A549 (cell line): Measurements from ENCODE around the gene MRTFB. TPM values are rescaled to one million over a fixed set of nuclear protein-coding genes. Genes with fewer than 3 reads are reported as not detected.
A peak's percentile ranks its signal among the peaks of the same experiment; 100 is the strongest.
"Not testable (repeated sequence)": the region's sequence is repeated elsewhere in the genome, so short reads cannot be mapped to it uniquely, and the experiment has no call there.

Source experiments
- ATAC-seq, 2 experiments: fragments of 200-7000 bp in 1 of 2; fragments of >200 bp in 1 of 2; cut with Nextera tagmentation in 1 of 2; cut with Tn5 transposase in 1 of 2; 3 replicates each; pipeline versions ENCODE4 v1.8.0 to v1.9.1; 2018 to 2020; ENCODE audit warnings: mild to moderate bottlenecking in 1 of 2, moderate library complexity in 1 of 2
- CTCF ChIA-PET: fragments of 300-600 bp; sonication (Branson Sonifier 250); formaldehyde crosslinking; extraction: SDS; loops from one replicate; lab custom pipeline; 2021; ENCODE audit warnings: antibody characterized with exemption, inconsistent platforms; lab: Yijun Ruan, JAX
- POLR2A ChIA-PET: fragments of 350-600 bp; formaldehyde crosslinking; extraction: SDS; loops from one replicate; lab custom pipeline; 2021; ENCODE audit warnings: antibody characterized with exemption, inconsistent platforms; lab: Yijun Ruan, JAX
- DNase-seq, 2 experiments: peaks; one replicate each; pipeline versions ENCODE4 v3.0.0 to v3.0.0-alpha.2; 2011 to 2016; ENCODE audit warnings: low read depth in 1 of 2, low spot score in 1 of 2
- FAIRE-seq: peaks from 2 replicates; lab custom pipeline; 2011; peaks lifted over from hg19 to GRCh38; lab: Jason Lieb, UNC
- H3K27ac ChIP-seq, 2 experiments: fragments of >200 bp; sonication (Bioruptor Twin); formaldehyde crosslinking; 3 replicates each; pipeline ENCODE4 v1.5.1; 2016 to 2017
- H3K4me1 ChIP-seq: fragments of >200 bp; sonication (Bioruptor Twin); formaldehyde crosslinking; 3 replicates; pipeline ENCODE4 v1.6.1; 2016
- H3K4me2 ChIP-seq: fragments of >200 bp; sonication (Bioruptor Twin); formaldehyde crosslinking; 3 replicates; pipeline ENCODE4 v1.6.1; 2016
- H3K4me3 ChIP-seq: fragments of >200 bp; sonication (Bioruptor Twin); formaldehyde crosslinking; 3 replicates; pipeline ENCODE4 v1.5.1; 2016
- H3K9me3 ChIP-seq: fragments of >200 bp; sonication (Bioruptor Twin); formaldehyde crosslinking; 3 replicates; pipeline ENCODE4 v1.6.1; 2016
- BCL3 ChIP-seq: fragments of >200 bp; sonication (Bioruptor Twin); formaldehyde crosslinking; IDR thresholded peaks from 3 replicates; pipeline ENCODE4 v1.6.1; 2016
- CEBPB ChIP-seq, 2 experiments: fragments of >200 bp in 1 of 2; sonication (Bioruptor Twin) in 1 of 2; formaldehyde crosslinking in 1 of 2; IDR thresholded peaks; 2 replicates each; pipeline ENCODE4 v1.6.1; 2012 to 2016
- EHF ChIP-seq: fragments of 250-450 bp; sonication (Bioruptor Pico); IDR thresholded peaks from 2 replicates; pipeline ENCODE4 v1.5.0; 2020; ENCODE audit warnings: mild to moderate bottlenecking
- ELK1 ChIP-seq: fragments of 150-350 bp; IDR thresholded peaks from 2 replicates; pipeline ENCODE4 v1.6.1; 2014; ENCODE audit warnings: low read depth, mild to moderate bottlenecking, low read length
- EP300 ChIP-seq, 2 experiments: fragments of >200 bp; sonication (Bioruptor Twin); formaldehyde crosslinking; IDR thresholded peaks; 2 replicates in 1 of 2; 3 replicates in 1 of 2; pipeline ENCODE4 v1.6.1; 2016 to 2017
- FOSL2 ChIP-seq, 2 experiments: fragments of 450-650 bp in 1 of 2; fragments of >200 bp in 1 of 2; sonication (Bioruptor Twin) in 1 of 2; formaldehyde crosslinking; IDR thresholded peaks; 2 replicates each; pipeline versions ENCODE4 v1.5.0 to v1.6.1; 2016 to 2020; ENCODE audit warnings: mild to moderate bottlenecking in 1 of 2, moderate library complexity in 1 of 2
- HOXA7 ChIP-seq: fragments of 250-450 bp; sonication (Bioruptor Pico); IDR thresholded peaks from 2 replicates; pipeline ENCODE4 v1.5.0; 2020; ENCODE audit warnings: mild to moderate bottlenecking, moderate library complexity
- KDM5A ChIP-seq: fragments of 200-600 bp; sonication (generic); IDR thresholded peaks from 2 replicates; pipeline ENCODE4 v1.6.1; 2016; ENCODE audit warnings: antibody characterized with exemption, mild to moderate bottlenecking
- MAFK ChIP-seq: fragments of 450-650 bp; IDR thresholded peaks from 2 replicates; pipeline ENCODE4 v1.6.1; 2014; ENCODE audit not compliant: partially characterized antibody
- MAZ ChIP-seq: fragments of 150-350 bp; IDR thresholded peaks from 2 replicates; pipeline ENCODE4 v1.6.1; 2014; ENCODE audit warnings: antibody characterized with exemption, low read depth, low read length, borderline replicate concordance
- MYC ChIP-seq: IDR thresholded peaks from 2 replicates; pipeline ENCODE4 v1.6.1; 2012; ENCODE audit warnings: mild to moderate bottlenecking, inconsistent platforms, low read length, improper control_type of control experiment, borderline replicate concordance
- NR3C1 ChIP-seq: fragments of >200 bp; sonication (Bioruptor Twin); formaldehyde crosslinking; IDR thresholded peaks from 3 replicates; pipeline ENCODE4 v1.6.1; 2017
- RAD21 ChIP-seq, 2 experiments: fragments of >200 bp in 1 of 2; sonication (Bioruptor Twin) in 1 of 2; formaldehyde crosslinking in 1 of 2; IDR thresholded peaks in 1 of 2; conservative IDR thresholded peaks in 1 of 2; 2 replicates in 1 of 2; 3 replicates in 1 of 2; pipeline ENCODE4 v1.6.1; 2012 to 2018; ENCODE audit warnings: inconsistent platforms in 1 of 2
- RCOR1 ChIP-seq: fragments of 150-350 bp; IDR thresholded peaks from 2 replicates; pipeline ENCODE4 v1.6.1; 2014; ENCODE audit warnings: antibody characterized with exemption, low read length, low read depth
- TFCP2L1 ChIP-seq: fragments of 250-450 bp; sonication (Bioruptor Pico); IDR thresholded peaks from 2 replicates; pipeline ENCODE4 v1.5.0; 2021; ENCODE audit warnings: mild to moderate bottlenecking
- TP53 ChIP-seq: fragments of 250-450 bp; sonication (Bioruptor Pico); IDR thresholded peaks from 2 replicates; pipeline ENCODE4 v1.5.0; 2021; ENCODE audit warnings: mild to moderate bottlenecking, moderate library complexity
- ZSCAN20 ChIP-seq: fragments of 250-450 bp; sonication (Bioruptor Pico); IDR thresholded peaks from 2 replicates; pipeline ENCODE4 v1.8.0; 2022; ENCODE audit warnings: mild to moderate bottlenecking, moderate library complexity
- WGBS: methylation state at CpG from one replicate; pipeline ENCODE4 v1.1.6; 2017; ENCODE audit errors: missing lambda C conversion rate; 5-methylcytosine and 5-hydroxymethylcytosine counted together
- polyA plus RNA-seq, 4 experiments: library from polyadenylated mRNA; depleted of rRNA in 3 of 4; stranded (reverse); fragments of >200 nt; fragmentation: RNase III in 1 of 4; extraction: RNeasy Plus Mini Kit Qiagen cat#74134 plus additional on column Dnase treatment in 1 of 4; gene quantifications; 2 replicates in 3 of 4; 3 replicates in 1 of 4; pipeline ENCODE4 v1.2.3, GENCODE V29; 2011 to 2017
- TF ChIP-seq, protein P1 (sequence below): fragments of >200 bp; sonication (Bioruptor Twin); formaldehyde crosslinking; IDR thresholded peaks from 3 replicates; pipeline ENCODE4 v1.5.1; 2016
- TF ChIP-seq, protein P2 (sequence below): fragments of 250-450 bp; sonication (Bioruptor Pico); IDR thresholded peaks from 2 replicates; pipeline ENCODE4 v1.5.0; 2021; ENCODE audit warnings: mild to moderate bottlenecking, moderate library complexity, borderline replicate concordance
- TF ChIP-seq, protein P3 (sequence below): fragments of 450-650 bp; IDR thresholded peaks from 2 replicates; pipeline ENCODE4 v1.6.1; 2014; ENCODE audit warnings: antibody characterized with exemption

The MRTFB gene
- polyA plus RNA-seq, 2 of the 4 experiments (the other 2 are of a cell fraction) = 13.7 to 24.2 TPM

- Histone ChIP-seq H3K4me3 (no peak overlapping the region), H3K9me3 (no peaks in the 10 kb centered on the region), H3K4me2 (no peak overlapping the region), H3K27ac (peak overlapping the region; percentile 75 to 84; a peak in 4 of 6 replicates), H3K4me1 (peaks cover 68% of the 10 kb centered on the region)
- POLR2A ChIA-PET = interaction anchor here (0.5 kb wide), 1 partner anchor 24 kb away, joined by 4 read pairs; no protein-coding TSS in a partner anchor
- WGBS = 82% methylated on average over 1 of the region's 1 CpG
- no peak for ATAC-seq
- DNase-seq = no peak
- TF ChIP-seq, protein P1, sequence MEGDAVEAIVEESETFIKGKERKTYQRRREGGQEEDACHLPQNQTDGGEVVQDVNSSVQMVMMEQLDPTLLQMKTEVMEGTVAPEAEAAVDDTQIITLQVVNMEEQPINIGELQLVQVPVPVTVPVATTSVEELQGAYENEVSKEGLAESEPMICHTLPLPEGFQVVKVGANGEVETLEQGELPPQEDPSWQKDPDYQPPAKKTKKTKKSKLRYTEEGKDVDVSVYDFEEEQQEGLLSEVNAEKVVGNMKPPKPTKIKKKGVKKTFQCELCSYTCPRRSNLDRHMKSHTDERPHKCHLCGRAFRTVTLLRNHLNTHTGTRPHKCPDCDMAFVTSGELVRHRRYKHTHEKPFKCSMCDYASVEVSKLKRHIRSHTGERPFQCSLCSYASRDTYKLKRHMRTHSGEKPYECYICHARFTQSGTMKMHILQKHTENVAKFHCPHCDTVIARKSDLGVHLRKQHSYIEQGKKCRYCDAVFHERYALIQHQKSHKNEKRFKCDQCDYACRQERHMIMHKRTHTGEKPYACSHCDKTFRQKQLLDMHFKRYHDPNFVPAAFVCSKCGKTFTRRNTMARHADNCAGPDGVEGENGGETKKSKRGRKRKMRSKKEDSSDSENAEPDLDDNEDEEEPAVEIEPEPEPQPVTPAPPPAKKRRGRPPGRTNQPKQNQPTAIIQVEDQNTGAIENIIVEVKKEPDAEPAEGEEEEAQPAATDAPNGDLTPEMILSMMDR = no peak
- TF ChIP-seq EHF (CRISPR knock-in tag) (no peak), MYC (no peak), HOXA7 (CRISPR knock-in tag) (no peak), ELK1 (no peak), EP300 (IDR thresholded peaks at IDR 0.05) (no peak), TP53 (CRISPR knock-in tag) (no peak), NR3C1 (no peak), MAFK (no peak), MAZ (no peak), RCOR1 (no peak)
- TF ChIP-seq, protein P2, sequence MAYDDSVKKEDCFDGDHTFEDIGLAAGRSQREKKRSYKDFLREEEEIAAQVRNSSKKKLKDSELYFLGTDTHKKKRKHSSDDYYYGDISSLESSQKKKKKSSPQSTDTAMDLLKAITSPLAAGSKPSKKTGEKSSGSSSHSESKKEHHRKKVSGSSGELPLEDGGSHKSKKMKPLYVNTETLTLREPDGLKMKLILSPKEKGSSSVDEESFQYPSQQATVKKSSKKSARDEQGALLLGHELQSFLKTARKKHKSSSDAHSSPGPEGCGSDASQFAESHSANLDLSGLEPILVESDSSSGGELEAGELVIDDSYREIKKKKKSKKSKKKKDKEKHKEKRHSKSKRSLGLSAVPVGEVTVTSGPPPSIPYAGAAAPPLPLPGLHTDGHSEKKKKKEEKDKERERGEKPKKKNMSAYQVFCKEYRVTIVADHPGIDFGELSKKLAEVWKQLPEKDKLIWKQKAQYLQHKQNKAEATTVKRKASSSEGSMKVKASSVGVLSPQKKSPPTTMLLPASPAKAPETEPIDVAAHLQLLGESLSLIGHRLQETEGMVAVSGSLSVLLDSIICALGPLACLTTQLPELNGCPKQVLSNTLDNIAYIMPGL (CRISPR knock-in tag) = no peak
- TF ChIP-seq, protein P3, sequence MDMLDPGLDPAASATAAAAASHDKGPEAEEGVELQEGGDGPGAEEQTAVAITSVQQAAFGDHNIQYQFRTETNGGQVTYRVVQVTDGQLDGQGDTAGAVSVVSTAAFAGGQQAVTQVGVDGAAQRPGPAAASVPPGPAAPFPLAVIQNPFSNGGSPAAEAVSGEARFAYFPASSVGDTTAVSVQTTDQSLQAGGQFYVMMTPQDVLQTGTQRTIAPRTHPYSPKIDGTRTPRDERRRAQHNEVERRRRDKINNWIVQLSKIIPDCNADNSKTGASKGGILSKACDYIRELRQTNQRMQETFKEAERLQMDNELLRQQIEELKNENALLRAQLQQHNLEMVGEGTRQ = no peak
- CTCF ChIA-PET = no interaction called here
- no peak for FAIRE-seq
Measured at GRCh38 chr16:14182999-14183398, 111.9 kb downstream of the MRTFB start.

DNA sequence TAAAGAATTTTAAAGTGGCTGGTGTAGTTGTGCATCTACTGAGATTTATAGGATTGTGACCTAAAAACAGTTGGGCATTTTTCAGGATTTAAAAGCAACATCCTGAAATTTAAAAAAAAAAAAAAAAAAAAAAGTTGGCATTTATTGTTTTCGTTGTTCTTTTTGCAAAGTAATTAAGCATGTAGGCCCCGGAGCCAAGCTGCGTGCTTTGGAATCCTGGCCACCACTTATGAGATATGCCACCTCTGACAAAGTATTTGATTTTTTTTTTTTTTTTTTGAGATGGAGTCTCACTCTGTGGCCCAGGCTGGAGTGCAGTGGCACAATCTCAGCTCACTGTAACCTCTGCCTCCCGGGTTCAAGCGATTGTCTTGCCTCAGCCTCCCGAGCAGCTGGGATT lies 112.8 kb downstream of the MRTFB start:
- H3K27ac ChIP-seq, H3K9me3 ChIP-seq, ATAC-seq, FAIRE-seq, H3K4me3 ChIP-seq, H3K4me2 ChIP-seq, DNase-seq: not testable (repeated sequence)
- ChIA-PET POLR2A (interaction anchor here (1.0 kb wide), 1 partner anchor 226 kb away, joined by 8 read pairs; no protein-coding TSS in a partner anchor), CTCF (interaction anchor here (1.0 to 1.7 kb wide), 3 partner anchors 12 to 264 kb away, joined by 5 to 8 read pairs (median 7); partner anchors contain the start of gene ERCC4)
- WGBS = 93% methylated on average over 6 of the region's 6 CpGs
- H3K4me1 ChIP-seq = peaks cover 67% of the 10 kb centered on the region

DNA sequence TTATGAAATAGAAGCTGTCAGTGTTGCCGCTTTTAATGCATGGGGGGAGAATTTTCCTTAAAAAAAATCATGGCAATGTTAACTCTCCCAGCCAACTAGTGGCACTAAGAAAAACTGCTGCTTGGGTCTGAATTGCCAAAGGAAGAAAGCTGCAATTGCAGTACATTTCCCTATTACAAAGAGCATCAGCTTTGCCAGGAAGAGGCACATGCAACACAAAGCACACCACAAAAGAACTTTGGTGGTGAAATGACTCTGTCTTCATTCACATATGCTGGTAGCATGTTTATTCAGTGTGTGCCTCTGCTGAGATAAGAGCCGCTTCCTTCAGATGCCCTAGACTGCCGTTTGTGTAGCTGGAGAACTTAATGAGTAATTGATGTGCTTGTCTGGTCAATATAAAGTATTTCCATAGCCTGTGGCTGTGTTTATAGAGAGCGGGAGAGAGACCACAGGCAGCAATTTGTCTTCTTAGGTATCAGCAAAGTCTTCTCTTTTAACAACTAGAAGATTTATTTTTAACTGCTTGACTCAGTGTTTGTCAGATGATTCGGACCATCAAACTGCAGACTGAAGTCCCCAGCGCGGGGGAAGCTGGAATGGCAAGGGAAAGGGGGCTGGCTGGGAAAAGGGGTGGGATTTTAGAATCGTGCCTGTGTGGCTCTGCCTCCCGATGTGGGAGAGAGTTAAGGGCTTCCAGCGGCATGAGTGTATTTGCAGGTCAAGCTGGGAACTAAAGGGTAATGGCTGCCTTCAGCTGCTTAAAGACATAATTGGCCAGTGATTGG lies 115.1 kb downstream of the MRTFB start:
- Histone ChIP-seq H3K4me3 (no peak overlapping the region), H3K4me2 (peak overlapping the region; percentile 70), H3K4me1 (peaks cover 50% of the 10 kb centered on the region), H3K27ac (peak overlapping the region; percentile 44 to 68), H3K9me3 (no peaks in the 10 kb centered on the region)
- 40% methylated on average over 10 of the region's 10 CpGs for WGBS
- no peak for TF ChIP-seq TFCP2L1 (CRISPR knock-in tag)
- TF ChIP-seq CEBPB (IDR thresholded peaks at IDR 0.05) = 0 out of 4 replicates have a peak, but pooled peaks of 1 of the 2 experiments have one; percentile 4
- TF ChIP-seq TP53 (CRISPR knock-in tag) = no peak
- TF ChIP-seq, protein P1 = peak; percentile 42; the same call in 2 of the 3 replicates
- peak in 1 of 2 experiments; percentile 17; a peak in 2 of 5 replicates for TF ChIP-seq RAD21 (conservative IDR thresholded peaks at IDR 0.05 in 1 of 2, IDR thresholded peaks at IDR 0.05 in 1 of 2)
- no peak for TF ChIP-seq BCL3
- no peak for TF ChIP-seq ZSCAN20 (CRISPR knock-in tag)
- no peak for TF ChIP-seq FOSL2 (IDR thresholded peaks at IDR 0.05)
- no peak for TF ChIP-seq FOSL2 (CRISPR knock-in tag; IDR thresholded peaks at IDR 0.05)
- TF ChIP-seq MAFK = peak; percentile 12
- TF ChIP-seq KDM5A = no peak
- POLR2A ChIA-PET = interaction anchor here (0.8 kb wide), 1 partner anchor 93 kb away, joined by 3 read pairs; no protein-coding TSS in a partner anchor
- DNase-seq (peak in 1 of 2 experiments; percentile 50), FAIRE-seq (no peak), ATAC-seq (peak; percentile 69 to 70; a peak in 4 of 6 replicates)
- CTCF ChIA-PET = interaction anchor here (0.8 to 2.2 kb wide), 15 partner anchors 8 to 268 kb away, joined by 3 to 9 read pairs (median 3); partner anchors contain the start of gene ERCC4
